PC-9 (cell line): Measurements from ENCODE around the gene CNGA3. TPM values are rescaled to one million over a fixed set of nuclear protein-coding genes. Genes with fewer than 3 reads are reported as not detected.

ENCODE experiments used
- BruUV-seq: library from RNA; stranded (reverse); fragments of 400-500 nt; replicated peaks from 2 replicates; lab custom pipeline; 2021; lab: Mats Ljungman, UMichigan
- CTCF ChIA-PET: fragments of 300-600 bp; sonication (Branson Sonifier 250); formaldehyde crosslinking; loops from one replicate; lab custom pipeline; 2022; ENCODE audit warnings: antibody characterized with exemption; lab: Charles Lee
- POLR2A ChIA-PET: fragments of 300-600 bp; sonication (Branson Sonifier 250); formaldehyde crosslinking; loops from one replicate; lab custom pipeline; 2022; ENCODE audit warnings: antibody characterized with exemption; ENCODE audit not compliant: unreplicated experiment; lab: Charles Lee
- DNase-seq, 2 experiments: peaks; one replicate each; pipeline versions ENCODE4 v3.0.0 to v3.0.0-alpha.2; 2015 to 2022; ENCODE audit warnings: mixed read lengths in 1 of 2
- H2AFZ ChIP-seq: fragments of 200-600 bp; sonication (generic); 2 replicates; pipeline ENCODE4 v1.8.1; 2017; ENCODE audit warnings: antibody characterized with exemption
- H3F3A ChIP-seq: fragments of 200-600 bp; sonication (generic); 2 replicates; pipeline ENCODE4 v1.8.1; 2017; ENCODE audit warnings: antibody characterized with exemption, mild to moderate bottlenecking, low read depth; ENCODE audit not compliant: insufficient read depth
- H3K27ac ChIP-seq: fragments of 200-600 bp; sonication (generic); 2 replicates; pipeline ENCODE4 v1.6.1; 2016; ENCODE audit warnings: mixed run types
- H3K27me3 ChIP-seq: fragments of 200-600 bp; sonication (generic); 2 replicates; pipeline ENCODE4 v1.6.1; 2016; ENCODE audit warnings: low read depth, mixed run types; ENCODE audit not compliant: insufficient read depth
- H3K36me3 ChIP-seq: fragments of 200-600 bp; sonication (generic); 2 replicates; pipeline ENCODE4 v1.6.1; 2016; ENCODE audit warnings: low read depth, mixed run types
- H3K4me1 ChIP-seq: fragments of 200-600 bp; sonication (generic); replicated peaks from 2 replicates; pipeline ENCODE4 v1.6.1; 2016; ENCODE audit warnings: mixed run types; ENCODE audit not compliant: insufficient read depth
- H3K4me2 ChIP-seq: fragments of 200-600 bp; sonication (generic); 2 replicates; pipeline ENCODE4 v1.6.1; 2017; ENCODE audit warnings: mixed run types
- H3K4me3 ChIP-seq: fragments of 200-600 bp; sonication (generic); 2 replicates; pipeline ENCODE4 v1.6.1; 2016; ENCODE audit warnings: mixed run types
- H3K79me2 ChIP-seq: fragments of 200-600 bp; sonication (generic); 2 replicates; pipeline ENCODE4 v1.6.1; 2017; ENCODE audit warnings: low read depth, mixed run types
- H3K9me2 ChIP-seq: fragments of 200-600 bp; sonication (generic); 2 replicates; pipeline ENCODE4 v1.8.1; 2017; ENCODE audit warnings: mild to moderate bottlenecking; ENCODE audit not compliant: insufficient read depth
- H3K9me3 ChIP-seq: fragments of 200-600 bp; sonication (generic); 2 replicates; pipeline ENCODE4 v1.8.1; 2016; ENCODE audit warnings: low read depth; ENCODE audit not compliant: insufficient read depth
- H4K20me1 ChIP-seq: fragments of 200-600 bp; sonication (generic); 2 replicates; pipeline ENCODE4 v1.8.1; 2017; ENCODE audit not compliant: insufficient read depth
- CTCF ChIP-seq: fragments of 200-600 bp; sonication (generic); conservative IDR thresholded peaks from 2 replicates; pipeline ENCODE4 v1.6.1; 2017; ENCODE audit warnings: mixed run types, antibody characterized with exemption, mild to moderate bottlenecking, moderate library complexity
- EZH2 ChIP-seq: fragments of 200-600 bp; sonication (generic); IDR thresholded peaks from 2 replicates; pipeline ENCODE4 v1.8.0; 2017; ENCODE audit warnings: antibody characterized with exemption, low read depth
- intact Hi-C: fragments of 100-400 bp; cut with micrococcal nuclease; formaldehyde crosslinking; loops from one replicate; pipeline ENCODE4 v1.10.0; 2022; ENCODE audit not compliant: unreplicated experiment
- total RNA-seq: library from RNA; stranded (reverse); gene quantifications from 2 replicates; pipeline ENCODE4 v1.2.3, GENCODE V29; 2021

The CNGA3 gene
- total RNA-seq, 1 experiment from 2014 or later = not detected

GRCh38 chr2:98374286-98374685 is 28.0 kb downstream of the CNGA3 start:
- Histone ChIP-seq H3K79me2 (no peaks in the 10 kb centered on the region), H3K4me1 (peaks cover 11% of the 10 kb centered on the region), H3K9me2 (no peaks in the 10 kb centered on the region), H3K27ac (no peak overlapping the region), H4K20me1 (no peaks in the 10 kb centered on the region), H3K36me3 (no peaks in the 10 kb centered on the region), H3K4me2 (no peak overlapping the region), H2AFZ (no peak overlapping the region), H3K4me3 (no peak overlapping the region), H3K9me3 (no peaks in the 10 kb centered on the region), H3K27me3 (peaks cover 10% of the 10 kb centered on the region; the same call in 1 of the 2 replicates), H3F3A (no peaks in the 10 kb centered on the region)
- CTCF ChIA-PET = no interaction called here
- DNase-seq = no peak
- intact Hi-C loops = no loop called here
- POLR2A ChIA-PET = no interaction called here
- TF ChIP-seq EZH2 (no peak), CTCF (no peak)
- BruUV-seq = no TSS peak

- POLR2A ChIA-PET = no interaction called here
- no peak for TF ChIP-seq EZH2
- no peak for TF ChIP-seq CTCF
- Histone ChIP-seq H3F3A (no peaks in the 10 kb centered on the region), H3K9me2 (no peaks in the 10 kb centered on the region), H3K27me3 (peaks cover 10% of the 10 kb centered on the region; the same call in 1 of the 2 replicates), H3K27ac (no peak overlapping the region), H2AFZ (no peak overlapping the region), H3K4me3 (no peak overlapping the region), H3K79me2 (no peaks in the 10 kb centered on the region), H4K20me1 (no peaks in the 10 kb centered on the region), H3K4me1 (peaks cover 13% of the 10 kb centered on the region), H3K4me2 (no peak overlapping the region), H3K9me3 (no peaks in the 10 kb centered on the region), H3K36me3 (no peaks in the 10 kb centered on the region)
- no TSS peak for BruUV-seq
- DNase-seq = no peak
- CTCF ChIA-PET = no interaction called here
- intact Hi-C loops = no loop called here
These were observed 28.8 kb downstream of the CNGA3 start for GRCh38 chr2:98374958-98375570.

GRCh38 chr2:98376301-98376910 is 30.1 kb downstream of the CNGA3 start:
- no peak overlapping the region for H3K27ac ChIP-seq
- TF ChIP-seq EZH2 (no peak), CTCF (no peak)
- no peaks in the 10 kb centered on the region for H3K9me3 ChIP-seq
- no peaks in the 10 kb centered on the region for H3K9me2 ChIP-seq
- no peaks in the 10 kb centered on the region for H4K20me1 ChIP-seq
- intact Hi-C loops = no loop called here
- no TSS peak for BruUV-seq
- H2AFZ ChIP-seq = no peak overlapping the region
- no peaks in the 10 kb centered on the region for H3K36me3 ChIP-seq
- DNase-seq = no peak
- CTCF ChIA-PET = no interaction called here
- no peaks in the 10 kb centered on the region for H3K79me2 ChIP-seq
- H3K4me3 ChIP-seq = no peak overlapping the region
- H3K4me2 ChIP-seq = no peak overlapping the region
- POLR2A ChIA-PET = no interaction called here
- no peaks in the 10 kb centered on the region for H3F3A ChIP-seq
- peaks cover 13% of the 10 kb centered on the region for H3K4me1 ChIP-seq
- H3K27me3 ChIP-seq = peaks cover 10% of the 10 kb centered on the region; the same call in 1 of the 2 replicates
